GM18498 (cell line): Measurements from ENCODE around the gene TSR1.
"Not testable (repeated sequence)": the region's sequence is repeated elsewhere in the genome, so short reads cannot be mapped to it uniquely, and the experiment has no call there.

Experiments used
- ATAC-seq: cut with Tn5 transposase; IDR thresholded peaks from one replicate; pipeline ENCODE4 v1.9.1; 2021; ENCODE audit warnings: mild to moderate bottlenecking, moderate library complexity; ENCODE audit not compliant: unreplicated experiment

The TSR1 gene

GRCh38 chr17:2338315-2338657 is 2.0 kb upstream of the TSR1 start:
- ATAC-seq = no peak

- ATAC-seq = peak; percentile 30
These were observed 1.5 kb upstream of the TSR1 start for GRCh38 chr17:2337544-2338314.

- ATAC-seq = peak; percentile 36
These were observed 741 bp upstream of the TSR1 start, which contains the start of gene SGSM2 for GRCh38 chr17:2336852-2337543. SGSM2 (plus strand) TSS chr17:2337501; CDS start chr17:2337689, 188 bp downstream.

- no peak for ATAC-seq
These were observed 487 bp downstream of the TSR1 start for GRCh38 chr17:2335726-2336214.

- no peak for ATAC-seq
These were observed 5.0 kb downstream of the TSR1 start for GRCh38 chr17:2331303-2331702.

GRCh38 chr17:2323629-2324314 is 12.5 kb downstream of the TSR1 start:
- no peak for ATAC-seq

GRCh38 chr17:2321399-2321798 is 14.9 kb downstream of the TSR1 start:
- no peak for ATAC-seq

GRCh38 chr17:2319051-2319450 is 17.2 kb downstream of the TSR1 start:
- ATAC-seq = no peak

- no peak for ATAC-seq
These were observed 18.5 kb downstream of the TSR1 start for GRCh38 chr17:2317796-2318195.

GRCh38 chr17:2316916-2317205 is 19.4 kb downstream of the TSR1 start:
- not testable (repeated sequence) for ATAC-seq

- ATAC-seq = no peak
These were observed 23.5 kb downstream of the TSR1 start for GRCh38 chr17:2312736-2313135.

GRCh38 chr17:2309338-2310154 is 26.7 kb downstream of the TSR1 start:
- ATAC-seq = no peak

- no peak for ATAC-seq
These were observed 31.3 kb downstream of the TSR1 start for GRCh38 chr17:2304931-2305330.

- ATAC-seq = peak; percentile 87
These were observed 32.8 kb downstream of the TSR1 start, which contains the start of the genes SMG6 and SRR for GRCh38 chr17:2303204-2304188. SMG6 (minus strand) TSS chr17:2303785; CDS start chr17:2303720, 65 bp downstream. SRR (plus strand) TSS chr17:2303950; CDS start chr17:2315561, 11,611 bp downstream.

GRCh38 chr17:2302778-2303203 is 33.5 kb downstream of the TSR1 start:
- ATAC-seq = no peak

- ATAC-seq = no peak
These were observed 36.5 kb downstream of the TSR1 start for GRCh38 chr17:2299756-2300155.

- ATAC-seq = no peak
These were observed 37.1 kb downstream of the TSR1 start for GRCh38 chr17:2299136-2299535.

GRCh38 chr17:2297023-2297422 is 39.2 kb downstream of the TSR1 start:
- no peak for ATAC-seq

GRCh38 chr17:2295575-2295974 is 40.7 kb downstream of the TSR1 start:
- ATAC-seq = no peak

- no peak for ATAC-seq
These were observed 44.2 kb downstream of the TSR1 start for GRCh38 chr17:2292100-2292499.
